Hepatocyte (in vitro differentiated cells): Measurements from ENCODE around the gene ALDH1L1.

ENCODE experiments used
- CTCF ChIP-seq: fragments of 200-600 bp; sonication (generic); IDR thresholded peaks from 2 replicates; pipeline ENCODE4 v1.5.1; 2016; ENCODE audit warnings: antibody characterized with exemption, mild to moderate bottlenecking; ENCODE audit not compliant: poor library complexity
- EZH2 ChIP-seq: fragments of 200-600 bp; sonication (generic); IDR thresholded peaks from 2 replicates; pipeline ENCODE4 v1.6.1; 2016; ENCODE audit warnings: antibody characterized with exemption, mild to moderate bottlenecking, borderline replicate concordance

- TF ChIP-seq CTCF = no peak
- TF ChIP-seq EZH2 = no peak
Observed at GRCh38 chr3:126135406-126136076, 44.8 kb downstream of the ALDH1L1 start.
